ENCODE results near the gene PGBD1. TPM values are rescaled to one million over a fixed set of nuclear protein-coding genes. Genes with fewer than 3 reads are reported as not detected.

Gene PGBD1
- total RNA-seq, 6 experiments from 2014 or later, result 2.6 to 4.5 (median 4.1) TPM

GRCh38 chr6:28274888-28275287 is 6.5 kb upstream of the PGBD1 start:
- Mint-ChIP-seq H3K4me1 (ENCODE audit: low read depth) (peaks cover 12% of the 10 kb centered on the region), H3K27me3 (ENCODE audit: insufficient read depth) (no peaks in the 10 kb centered on the region; the same call in 1 of the 2 replicates), H3K36me3 (ENCODE audit: low read depth) (peaks cover 37% of the 10 kb centered on the region), H3K9me3 (no peaks in the 10 kb centered on the region), H3K4me3 (no peak overlapping the region), H3K27ac (no peak overlapping the region)
- no peak for DNase-seq
- no peak for TF ChIP-seq CTCF (IDR thresholded peaks at IDR 0.05)

DNA sequence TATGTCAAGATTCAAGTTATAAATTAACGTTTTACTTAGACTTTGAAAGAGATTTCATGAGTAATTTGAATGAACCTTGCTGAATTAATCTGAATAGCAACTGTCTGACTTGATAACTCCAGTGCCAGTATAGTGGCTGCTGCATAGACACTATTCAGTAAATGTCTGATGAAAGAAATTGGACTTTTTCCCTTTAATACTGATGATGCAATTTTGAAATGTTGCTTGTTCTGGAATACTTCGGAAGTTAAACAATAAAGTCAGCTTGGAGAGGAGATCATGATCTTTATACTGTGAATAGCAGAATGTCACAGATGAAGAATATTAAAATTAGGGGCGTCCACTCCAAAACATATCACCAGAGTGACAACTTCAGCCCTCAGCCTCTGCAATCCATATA is 3.6 kb upstream of the PGBD1 start:
- H3K4me1 Mint-ChIP-seq (ENCODE audit: low read depth), result peaks cover 11% of the 10 kb centered on the region
- TF ChIP-seq CTCF (IDR thresholded peaks at IDR 0.05), result no peak
- H3K27me3 Mint-ChIP-seq (ENCODE audit: insufficient read depth), result peaks cover 1% of the 10 kb centered on the region
- peaks cover 18% of the 10 kb centered on the region for H3K36me3 Mint-ChIP-seq (ENCODE audit: low read depth)
- no peak overlapping the region for H3K27ac Mint-ChIP-seq
- H3K4me3 Mint-ChIP-seq, result no peak overlapping the region
- peaks cover 3% of the 10 kb centered on the region; the same call in 1 of the 2 replicates for H3K9me3 Mint-ChIP-seq
- DNase-seq, result no peak

- TF ChIP-seq CTCF (IDR thresholded peaks at IDR 0.05), result no peak
- peaks cover 13% of the 10 kb centered on the region for H3K4me1 Mint-ChIP-seq (ENCODE audit: low read depth)
- H3K36me3 Mint-ChIP-seq (ENCODE audit: low read depth), result peaks cover 28% of the 10 kb centered on the region
- H3K9me3 Mint-ChIP-seq, result peaks cover 5% of the 10 kb centered on the region; the same call in 1 of the 2 replicates
- DNase-seq, result no peak
- H3K27me3 Mint-ChIP-seq (ENCODE audit: insufficient read depth), result peaks cover 3% of the 10 kb centered on the region; the same call in 1 of the 2 replicates
- H3K27ac Mint-ChIP-seq, result peak overlapping the region; percentile 69
- H3K4me3 Mint-ChIP-seq, result peak overlapping the region; percentile 95
These were observed 631 bp upstream of the PGBD1 start for GRCh38 chr6:28280595-28281287.

DNA sequence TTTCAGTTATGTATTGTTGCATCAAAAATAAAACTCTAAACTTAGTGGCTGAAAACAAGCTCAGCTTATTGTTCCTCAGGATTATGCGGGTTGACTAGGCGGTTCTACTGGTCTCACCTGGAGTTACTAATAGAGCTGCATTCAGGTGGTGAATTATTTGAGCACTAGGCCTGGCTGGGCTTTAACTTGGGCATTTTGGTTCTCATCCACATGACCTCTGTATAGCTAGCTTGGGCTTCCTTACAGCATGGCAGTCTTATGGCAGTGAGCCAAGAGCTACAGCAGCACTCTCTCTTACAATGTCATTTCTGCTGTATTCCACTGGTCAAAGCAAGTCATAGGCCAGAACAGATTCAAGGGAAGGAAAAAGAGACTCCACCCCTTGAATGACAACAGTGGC is 1.6 kb downstream of the PGBD1 start:
- Mint-ChIP-seq H3K4me1 (ENCODE audit: low read depth) (peaks cover 13% of the 10 kb centered on the region), H3K36me3 (ENCODE audit: low read depth) (peaks cover 29% of the 10 kb centered on the region), H3K27ac (no peak overlapping the region), H3K27me3 (ENCODE audit: insufficient read depth) (peaks cover 3% of the 10 kb centered on the region; the same call in 1 of the 2 replicates), H3K9me3 (peaks cover 5% of the 10 kb centered on the region; the same call in 1 of the 2 replicates), H3K4me3 (peak overlapping the region; percentile 95)
- no peak for DNase-seq
- TF ChIP-seq CTCF (IDR thresholded peaks at IDR 0.05), result no peak

GRCh38 chr6:28291573-28291972 is 10.2 kb downstream of the PGBD1 start:
- H3K4me3 Mint-ChIP-seq, result no peak overlapping the region
- no peak overlapping the region for H3K27ac Mint-ChIP-seq
- no peak for TF ChIP-seq CTCF (IDR thresholded peaks at IDR 0.05)
- peaks cover 27% of the 10 kb centered on the region for H3K36me3 Mint-ChIP-seq (ENCODE audit: low read depth)
- H3K27me3 Mint-ChIP-seq (ENCODE audit: insufficient read depth), result no peaks in the 10 kb centered on the region; the same call in 1 of the 2 replicates
- DNase-seq, result no peak
- no peaks in the 10 kb centered on the region for H3K9me3 Mint-ChIP-seq
- H3K4me1 Mint-ChIP-seq (ENCODE audit: low read depth), result no peaks in the 10 kb centered on the region
